Progenitor cell of endocrine pancreas (in vitro differentiated cells): ENCODE data around the gene SFTPA1. TPM values are rescaled to one million over a fixed set of nuclear protein-coding genes. Genes with fewer than 3 reads are reported as not detected.
"Not testable (repeated sequence)": the region's sequence is repeated elsewhere in the genome, so short reads cannot be mapped to it uniquely, and the experiment has no call there.

Experiments used
- DNase-seq: peaks from one replicate; pipeline ENCODE4 v3.0.0; 2021; ENCODE audit warnings: low spot score; ENCODE audit not compliant: unreplicated experiment
- H3K27ac Mint-ChIP-seq: 2 replicates; pipeline ENCODE4 v1.8.0; 2021; ENCODE audit warnings: mild to moderate bottlenecking, moderate library complexity, mixed read lengths
- H3K27me3 Mint-ChIP-seq: 2 replicates; pipeline ENCODE4 v1.8.0; 2021; ENCODE audit warnings: mixed read lengths
- H3K36me3 Mint-ChIP-seq: 2 replicates; pipeline ENCODE4 v1.8.0; 2022; ENCODE audit warnings: mixed read lengths; ENCODE audit not compliant: insufficient read depth
- H3K4me1 Mint-ChIP-seq: 2 replicates; pipeline ENCODE4 v1.8.0; 2021; ENCODE audit warnings: low read depth, mixed read lengths
- H3K4me3 Mint-ChIP-seq: 2 replicates; pipeline ENCODE4 v1.8.0; 2021; ENCODE audit warnings: low read depth, mild to moderate bottlenecking, moderate library complexity, mixed read lengths
- H3K9me3 Mint-ChIP-seq: 2 replicates; pipeline ENCODE4 v1.8.0; 2021; ENCODE audit warnings: low read depth, mixed read lengths
- CTCF ChIP-seq: fragments of 200-600 bp; sonication (generic); IDR thresholded peaks from one replicate; pipeline ENCODE4 v1.5.0; 2021; ENCODE audit warnings: antibody characterized with exemption, mild to moderate bottlenecking; ENCODE audit not compliant: unreplicated experiment
- total RNA-seq: library from RNA; stranded (reverse); gene quantifications from 2 replicates; pipeline ENCODE4 v1.2.1, GENCODE V29; 2021

Gene SFTPA1
- total RNA-seq, 1 donor from 2014 or later = not detected

- Mint-ChIP-seq H3K27me3 (peaks cover 6% of the 10 kb centered on the region), H3K36me3 (no peaks in the 10 kb centered on the region), H3K9me3 (peaks cover 4% of the 10 kb centered on the region), H3K4me1 (peaks cover 2% of the 10 kb centered on the region), H3K4me3 (no peak overlapping the region), H3K27ac (no peak overlapping the region)
- TF ChIP-seq CTCF = no peak
- no peak for DNase-seq
Observed at GRCh38 chr10:79629955-79630327, 19.2 kb downstream of the SFTPA1 start.

- not testable (repeated sequence) for H3K27me3 Mint-ChIP-seq, H3K36me3 Mint-ChIP-seq, H3K9me3 Mint-ChIP-seq, H3K4me1 Mint-ChIP-seq, DNase-seq, H3K4me3 Mint-ChIP-seq, H3K27ac Mint-ChIP-seq
Observed at GRCh38 chr10:79636654-79637199, 26.0 kb downstream of the SFTPA1 start.

- no peak for TF ChIP-seq CTCF
- no peak for DNase-seq
- H3K4me3 Mint-ChIP-seq = no peak overlapping the region
- peaks cover 9% of the 10 kb centered on the region for H3K27me3 Mint-ChIP-seq
- H3K36me3 Mint-ChIP-seq = no peaks in the 10 kb centered on the region
- H3K27ac Mint-ChIP-seq = no peak overlapping the region
- no peaks in the 10 kb centered on the region for H3K9me3 Mint-ChIP-seq
- no peaks in the 10 kb centered on the region for H3K4me1 Mint-ChIP-seq
Observed at GRCh38 chr10:79638318-79638717, 27.6 kb downstream of the SFTPA1 start.

- not testable (repeated sequence) for H3K36me3 Mint-ChIP-seq, H3K4me3 Mint-ChIP-seq, H3K27ac Mint-ChIP-seq, H3K4me1 Mint-ChIP-seq, DNase-seq, H3K9me3 Mint-ChIP-seq
- H3K27me3 Mint-ChIP-seq = peaks cover 13% of the 10 kb centered on the region
Observed at GRCh38 chr10:79652695-79653094, 42.0 kb downstream of the SFTPA1 start.

GRCh38 chr10:79663287-79663686, 52.5 kb downstream of the SFTPA1 start:
- not testable (repeated sequence) for H3K9me3 Mint-ChIP-seq, H3K4me3 Mint-ChIP-seq, H3K27ac Mint-ChIP-seq, H3K27me3 Mint-ChIP-seq, H3K36me3 Mint-ChIP-seq, DNase-seq, H3K4me1 Mint-ChIP-seq

GRCh38 chr10:79664686-79665085, 53.9 kb downstream of the SFTPA1 start:
- not testable (repeated sequence) for H3K36me3 Mint-ChIP-seq, H3K4me1 Mint-ChIP-seq, H3K27ac Mint-ChIP-seq, H3K9me3 Mint-ChIP-seq, H3K4me3 Mint-ChIP-seq, H3K27me3 Mint-ChIP-seq, DNase-seq

Other genes with a start within 250 kb of the SFTPA1 start
- 1.3 and 1.6 TPM in 2 replicates for gene ZCCHC24, start 165.3 kb upstream of the SFTPA1 start, total RNA-seq
- gene EIF5AL1, start 98.4 kb upstream of the SFTPA1 start, total RNA-seq = 0.11 and 0.12 TPM in 2 replicates
- not detected in 2 replicates for gene SFTPA2, start 50.5 kb upstream of the SFTPA1 start, total RNA-seq
- gene NUTM2B, start 92.3 kb downstream of the SFTPA1 start, total RNA-seq = 1.4 and 1.9 TPM in 2 replicates
- 0.36 and 0.40 TPM in 2 replicates for gene NUTM2E, start 215.8 kb downstream of the SFTPA1 start, total RNA-seq